ENCODE results near the gene CCDC33.

CCDC33 gene

GRCh38 chr15:74369084-74369745 is 133.1 kb downstream of the CCDC33 start:
- H3K27me3 ChIP-seq (ENCODE audit: insufficient read depth, insufficient read length) = no peaks in the 10 kb centered on the region
- H3K9me3 ChIP-seq (ENCODE audit: insufficient read depth, low read length) = no peaks in the 10 kb centered on the region
- no peak for TF ChIP-seq YY1 (IDR thresholded peaks at IDR 0.05; ENCODE audit: insufficient read depth, insufficient read length)
- H3K36me3 ChIP-seq (ENCODE audit: insufficient read depth, insufficient read length, low read length) = peaks cover 8% of the 10 kb centered on the region
- no peak overlapping the region for H3K4me3 ChIP-seq (ENCODE audit: insufficient read length, low read depth)
- DNase-seq (ENCODE audit: low read depth, low spot score) = no peak
- peaks cover 12% of the 10 kb centered on the region for H3K4me1 ChIP-seq (ENCODE audit: insufficient read depth, insufficient read length)
- H3K9ac ChIP-seq (ENCODE audit: insufficient read length, low read depth) = no peak overlapping the region

- TF ChIP-seq SUZ12 (IDR thresholded peaks at IDR 0.05; ENCODE audit: extremely low read depth, insufficient read depth, insufficient read length) (no peak), ZNF274 (IDR thresholded peaks at IDR 0.05; ENCODE audit: low read depth, low read length) (no peak), YY1 (IDR thresholded peaks at IDR 0.05; ENCODE audit: insufficient read depth, insufficient read length) (no peak)
- no peak overlapping the region for H3K9ac ChIP-seq (ENCODE audit: insufficient read length, low read depth)
- H3K36me3 ChIP-seq (ENCODE audit: insufficient read depth, insufficient read length, low read length) = peaks cover 8% of the 10 kb centered on the region
- H3K9me3 ChIP-seq (ENCODE audit: insufficient read depth, low read length) = no peaks in the 10 kb centered on the region
- peaks cover under 1% of the 10 kb centered on the region for H3K27me3 ChIP-seq (ENCODE audit: insufficient read depth, insufficient read length)
- no peak overlapping the region for H3K4me3 ChIP-seq (ENCODE audit: insufficient read length, low read depth)
- DNase-seq (ENCODE audit: low read depth, low spot score) = no peak
- H3K4me1 ChIP-seq (ENCODE audit: insufficient read depth, insufficient read length) = peaks cover 16% of the 10 kb centered on the region
Measured at GRCh38 chr15:74369756-74370155, 133.6 kb downstream of the CCDC33 start.

GRCh38 chr15:74370471-74370870 is 134.3 kb downstream of the CCDC33 start:
- peaks cover 8% of the 10 kb centered on the region for H3K36me3 ChIP-seq (ENCODE audit: insufficient read depth, insufficient read length, low read length)
- no peaks in the 10 kb centered on the region for H3K9me3 ChIP-seq (ENCODE audit: insufficient read depth, low read length)
- no peak overlapping the region for H3K9ac ChIP-seq (ENCODE audit: insufficient read length, low read depth)
- no peak overlapping the region for H3K4me3 ChIP-seq (ENCODE audit: insufficient read length, low read depth)
- TF ChIP-seq YY1 (IDR thresholded peaks at IDR 0.05; ENCODE audit: insufficient read depth, insufficient read length) (no peak), ZNF274 (IDR thresholded peaks at IDR 0.05; ENCODE audit: low read depth, low read length) (no peak)
- H3K27me3 ChIP-seq (ENCODE audit: insufficient read depth, insufficient read length) = peaks cover 4% of the 10 kb centered on the region
- DNase-seq (ENCODE audit: low read depth, low spot score) = no peak
- H3K4me1 ChIP-seq (ENCODE audit: insufficient read depth, insufficient read length) = peaks cover 19% of the 10 kb centered on the region

GRCh38 chr15:74373056-74373650 is 137.0 kb downstream of the CCDC33 start:
- peaks cover 12% of the 10 kb centered on the region for H3K4me1 ChIP-seq (ENCODE audit: insufficient read depth, insufficient read length)
- DNase-seq (ENCODE audit: low read depth, low spot score) = no peak
- H3K36me3 ChIP-seq (ENCODE audit: insufficient read depth, insufficient read length, low read length) = peaks cover 8% of the 10 kb centered on the region
- H3K27me3 ChIP-seq (ENCODE audit: insufficient read depth, insufficient read length) = peaks cover 7% of the 10 kb centered on the region
- peak overlapping the region; percentile 43 for H3K9ac ChIP-seq (ENCODE audit: insufficient read length, low read depth)
- no peaks in the 10 kb centered on the region for H3K9me3 ChIP-seq (ENCODE audit: insufficient read depth, low read length)
- TF ChIP-seq ZNF274 (IDR thresholded peaks at IDR 0.05; ENCODE audit: low read depth, low read length) (no peak), SUZ12 (IDR thresholded peaks at IDR 0.05; ENCODE audit: extremely low read depth, insufficient read depth, insufficient read length) (no peak), YY1 (IDR thresholded peaks at IDR 0.05; ENCODE audit: insufficient read depth, insufficient read length) (no peak)
- H3K4me3 ChIP-seq (ENCODE audit: insufficient read length, low read depth) = no peak overlapping the region

GRCh38 chr15:74373731-74374647 is 137.9 kb downstream of the CCDC33 start:
- Histone ChIP-seq H3K9ac (ENCODE audit: insufficient read length, low read depth) (peak overlapping the region; percentile 82), H3K4me1 (ENCODE audit: insufficient read depth, insufficient read length) (peaks cover 15% of the 10 kb centered on the region), H3K27me3 (ENCODE audit: insufficient read depth, insufficient read length) (peaks cover 7% of the 10 kb centered on the region), H3K9me3 (ENCODE audit: insufficient read depth, low read length) (no peaks in the 10 kb centered on the region), H3K36me3 (ENCODE audit: insufficient read depth, insufficient read length, low read length) (peaks cover 8% of the 10 kb centered on the region), H3K4me3 (ENCODE audit: insufficient read length, low read depth) (peak overlapping the region; percentile 58)
- peak; percentile 87 for DNase-seq (ENCODE audit: low read depth, low spot score)
- no peak for TF ChIP-seq YY1 (IDR thresholded peaks at IDR 0.05; ENCODE audit: insufficient read depth, insufficient read length)
- TF ChIP-seq ZNF274 (IDR thresholded peaks at IDR 0.05; ENCODE audit: low read depth, low read length) = no peak
- no peak for TF ChIP-seq SUZ12 (IDR thresholded peaks at IDR 0.05; ENCODE audit: extremely low read depth, insufficient read depth, insufficient read length)

GRCh38 chr15:74374648-74375302 is 138.6 kb downstream of the CCDC33 start:
- Histone ChIP-seq H3K27me3 (ENCODE audit: insufficient read depth, insufficient read length) (peaks cover 7% of the 10 kb centered on the region), H3K4me3 (ENCODE audit: insufficient read length, low read depth) (peak overlapping the region; percentile 58), H3K9ac (ENCODE audit: insufficient read length, low read depth) (no peak overlapping the region), H3K4me1 (ENCODE audit: insufficient read depth, insufficient read length) (peaks cover 16% of the 10 kb centered on the region), H3K9me3 (ENCODE audit: insufficient read depth, low read length) (no peaks in the 10 kb centered on the region), H3K36me3 (ENCODE audit: insufficient read depth, insufficient read length, low read length) (peaks cover 3% of the 10 kb centered on the region)
- DNase-seq (ENCODE audit: low read depth, low spot score) = no peak
- no peak for TF ChIP-seq SUZ12 (IDR thresholded peaks at IDR 0.05; ENCODE audit: extremely low read depth, insufficient read depth, insufficient read length)
- no peak for TF ChIP-seq YY1 (IDR thresholded peaks at IDR 0.05; ENCODE audit: insufficient read depth, insufficient read length)
- no peak for TF ChIP-seq ZNF274 (IDR thresholded peaks at IDR 0.05; ENCODE audit: low read depth, low read length)
